GM12892 (cell line): ENCODE results near the gene ENOX1.

ENCODE experiments used
- POLR2A ChIP-seq: IDR thresholded peaks from 2 replicates; pipeline ENCODE4 v1.6.1; 2011; ENCODE audit warnings: low read depth, low read length, control low read depth
- TAF1 ChIP-seq: IDR thresholded peaks from 2 replicates; pipeline ENCODE4 v1.6.1; 2011; ENCODE audit warnings: low read depth, mild to moderate bottlenecking, control low read depth, low read length, borderline replicate concordance

- TF ChIP-seq POLR2A: no peak
- TF ChIP-seq TAF1: no peak
Observed at GRCh38 chr13:43355774-43356173, 431.0 kb downstream of the ENOX1 start.
